Measurements from ENCODE around the gene SLC6A18. TPM values are rescaled to one million over a fixed set of nuclear protein-coding genes. Genes with fewer than 3 reads are reported as not detected.
"Not testable (repeated sequence)": the region's sequence is repeated elsewhere in the genome, so short reads cannot be mapped to it uniquely, and the experiment has no call there.

SLC6A18 gene
- total RNA-seq, 1 donor from 2014 or later, result not detected

DNA sequence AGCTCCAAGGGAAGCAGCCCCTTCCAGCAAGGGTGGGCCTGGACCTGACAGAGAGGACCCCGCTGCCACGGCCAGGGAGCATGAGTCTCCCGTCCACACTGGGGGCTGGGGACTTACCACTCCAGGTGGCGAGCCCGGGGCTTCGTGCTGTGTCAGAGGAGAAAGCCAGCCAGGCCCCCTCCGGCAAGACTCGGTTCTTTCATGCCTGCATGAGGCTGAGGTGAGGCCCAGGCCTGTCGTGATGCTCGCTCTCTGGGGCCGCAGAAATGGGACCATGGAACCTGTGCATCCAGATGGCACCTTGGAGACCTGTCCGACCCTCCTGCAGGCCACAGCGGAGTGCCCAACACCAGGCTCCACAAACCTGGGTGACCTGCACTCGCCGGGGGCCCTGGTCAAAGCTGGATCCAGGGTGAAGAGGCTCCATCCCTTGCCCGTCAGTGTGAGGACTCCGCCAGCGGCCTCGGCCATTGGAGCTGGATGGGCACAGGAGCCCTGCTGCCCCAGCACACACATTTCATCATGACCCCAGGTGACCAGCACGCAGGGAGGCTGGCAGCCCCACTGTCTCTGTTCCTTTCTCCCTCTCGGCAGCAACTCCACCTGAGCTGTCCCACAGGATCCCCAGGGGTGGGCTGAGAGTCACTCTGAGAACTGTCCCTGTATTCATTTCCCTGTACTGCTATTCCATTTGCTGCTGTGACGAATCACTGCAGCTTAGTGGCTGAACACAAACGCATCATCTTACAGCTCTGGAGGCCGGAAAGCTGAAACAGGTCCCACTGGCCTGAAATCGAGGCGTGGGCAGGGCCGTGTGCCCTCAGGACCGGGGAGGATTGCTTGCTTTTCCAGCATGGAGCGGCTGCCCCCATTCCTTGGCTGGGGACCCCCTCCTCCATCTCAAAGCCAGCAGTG is 24.4 kb downstream of the SLC6A18 start:
- no peak for DNase-seq (ENCODE audit: low spot score in 2 of 2)
- no peak for FAIRE-seq

DNA sequence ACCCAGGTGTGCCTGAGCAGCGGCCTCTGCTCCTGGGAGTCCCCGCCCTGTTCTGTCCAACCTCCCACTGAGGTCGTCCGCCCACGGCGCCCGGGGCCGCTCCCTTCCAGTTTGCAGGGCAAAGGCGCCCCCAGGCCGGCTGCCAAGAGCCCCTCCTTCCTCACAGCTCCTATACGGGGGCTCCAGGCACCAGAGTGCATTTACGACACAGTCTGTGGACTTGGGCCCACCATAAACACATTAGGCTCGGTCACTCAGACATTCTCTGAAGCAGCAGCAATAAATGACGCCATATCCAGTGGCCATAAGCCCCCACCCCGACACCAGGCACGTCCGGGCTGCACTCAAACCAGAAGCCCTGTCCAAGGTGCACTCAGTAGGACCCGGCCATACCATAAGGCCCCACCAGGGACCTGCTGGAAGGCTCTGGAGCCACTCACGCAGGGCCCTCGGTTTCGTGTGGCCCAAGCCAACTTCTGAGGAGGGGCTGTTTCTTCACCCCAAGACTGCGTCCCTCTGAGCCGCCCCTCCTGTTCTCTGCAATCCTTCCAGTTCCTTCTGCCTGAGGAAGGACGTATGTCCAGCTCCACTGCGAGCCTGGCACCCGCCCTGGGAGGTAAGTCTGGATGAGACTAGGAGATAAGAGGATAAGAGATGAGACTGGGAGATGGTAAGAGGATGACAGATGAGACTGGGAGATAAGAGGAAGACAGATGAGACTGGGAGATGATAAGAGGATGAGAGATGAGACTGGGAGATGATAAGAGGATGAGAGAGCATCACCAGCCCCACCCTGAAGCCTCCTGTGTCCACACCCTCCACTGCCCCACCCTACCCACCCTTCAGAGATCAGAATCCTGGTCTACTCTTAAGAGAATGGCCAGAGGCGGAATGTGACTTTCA is 26.7 kb downstream of the SLC6A18 start:
- FAIRE-seq (no peak), DNase-seq (ENCODE audit: low spot score in 2 of 2) (no peak)

DNA sequence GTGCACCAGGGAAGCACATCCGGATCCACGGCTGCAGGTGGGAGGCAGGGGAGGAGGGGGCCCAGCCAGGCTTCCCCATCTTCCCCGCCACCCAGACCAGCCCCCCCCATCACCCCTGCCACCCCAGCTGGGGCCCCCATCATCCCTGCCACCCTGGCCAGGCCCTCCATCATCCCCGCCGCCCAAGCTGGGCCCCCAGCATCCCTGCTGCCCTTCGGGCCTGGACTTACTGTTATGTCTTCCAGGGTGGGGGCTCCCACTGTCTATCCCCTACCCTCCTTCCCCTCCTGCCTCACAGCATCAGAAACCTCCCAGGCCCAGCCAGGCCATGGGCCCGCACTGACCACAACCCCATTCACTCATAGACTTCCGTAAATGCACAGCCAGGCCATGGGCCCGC is 27.5 kb downstream of the SLC6A18 start:
- DNase-seq (ENCODE audit: low spot score in 2 of 2) (no peak), FAIRE-seq (no peak)

DNA sequence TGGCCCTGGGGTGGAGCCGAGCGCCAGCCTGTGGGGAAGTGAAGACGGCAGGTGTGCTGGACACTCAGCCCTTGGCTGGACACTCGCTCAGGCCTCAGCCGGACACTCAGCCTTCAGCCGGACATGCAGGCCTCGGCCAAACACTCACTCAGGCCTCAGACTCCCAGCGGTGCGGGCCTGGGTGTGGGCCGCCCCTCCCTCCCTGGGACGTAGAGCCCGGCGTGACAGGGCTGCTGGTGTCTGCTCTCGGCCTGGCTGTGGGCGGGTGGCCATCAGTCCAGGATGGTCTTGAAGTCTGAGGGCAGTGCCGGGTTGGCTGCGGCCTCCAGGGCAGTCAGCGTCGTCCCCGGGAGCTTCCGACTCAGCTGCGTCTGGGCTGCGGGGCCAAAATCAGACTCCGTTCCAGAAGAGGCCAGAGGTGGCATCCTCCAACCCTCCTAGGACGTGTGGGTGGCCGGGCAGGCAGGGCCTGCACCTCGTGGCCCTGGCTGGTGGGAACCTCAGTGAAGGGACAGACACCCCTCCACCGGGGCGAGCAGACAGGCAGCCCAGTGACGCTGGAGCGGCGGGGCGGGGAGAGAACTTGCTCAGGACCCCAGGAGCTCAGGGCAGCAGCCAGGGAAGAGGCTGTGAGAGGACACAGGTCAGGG is 28.4 kb downstream of the SLC6A18 start:
- DNase-seq (ENCODE audit: low spot score in 2 of 2) (no peak), FAIRE-seq (no peak)

DNA sequence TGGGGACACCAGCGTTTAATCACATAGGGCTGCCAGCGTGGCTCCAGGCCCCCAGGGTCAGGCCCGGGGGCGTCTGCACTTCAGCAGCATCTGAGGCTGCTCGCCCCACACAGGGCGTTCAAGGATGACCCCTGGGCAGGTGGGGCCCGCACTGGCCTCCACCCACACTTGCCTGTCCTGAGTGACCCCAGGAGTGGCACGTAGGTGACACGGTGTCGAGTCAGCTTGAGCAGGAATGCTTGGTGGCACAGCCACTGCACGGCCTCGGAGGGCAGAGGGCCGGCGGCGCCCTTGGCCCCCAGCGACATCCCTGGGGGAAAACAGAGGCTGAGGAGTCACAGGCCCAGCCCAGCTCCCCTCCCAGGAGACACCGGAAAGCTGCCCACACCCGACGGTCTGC is 29.0 kb downstream of the SLC6A18 start:
- DNase-seq (ENCODE audit: low spot score in 2 of 2), result no peak
- FAIRE-seq, result no peak

DNA sequence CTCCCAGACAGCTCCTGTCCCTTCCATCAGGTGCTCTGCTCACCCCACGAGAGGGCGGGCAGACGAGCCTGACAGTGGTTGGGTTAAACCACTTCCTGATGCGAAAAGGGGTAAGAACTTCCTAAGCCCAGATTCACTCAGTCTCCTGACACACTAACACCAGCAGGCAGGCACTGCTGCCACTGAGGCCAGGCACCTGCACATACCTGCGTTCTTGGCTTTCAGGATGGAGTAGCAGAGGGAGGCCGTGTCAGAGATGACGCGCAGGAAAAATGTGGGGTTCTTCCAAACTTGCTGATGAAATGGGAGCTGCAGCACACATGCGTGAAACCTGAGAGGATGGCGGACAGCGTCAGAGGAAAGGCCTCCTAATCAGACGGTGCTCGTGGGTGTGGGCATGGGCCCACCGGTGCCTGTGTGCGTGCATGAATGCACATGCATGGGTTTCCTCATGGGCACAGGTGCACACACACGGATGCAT is 29.9 kb downstream of the SLC6A18 start:
- FAIRE-seq, result no peak
- no peak for DNase-seq (ENCODE audit: low spot score in 2 of 2)

DNA sequence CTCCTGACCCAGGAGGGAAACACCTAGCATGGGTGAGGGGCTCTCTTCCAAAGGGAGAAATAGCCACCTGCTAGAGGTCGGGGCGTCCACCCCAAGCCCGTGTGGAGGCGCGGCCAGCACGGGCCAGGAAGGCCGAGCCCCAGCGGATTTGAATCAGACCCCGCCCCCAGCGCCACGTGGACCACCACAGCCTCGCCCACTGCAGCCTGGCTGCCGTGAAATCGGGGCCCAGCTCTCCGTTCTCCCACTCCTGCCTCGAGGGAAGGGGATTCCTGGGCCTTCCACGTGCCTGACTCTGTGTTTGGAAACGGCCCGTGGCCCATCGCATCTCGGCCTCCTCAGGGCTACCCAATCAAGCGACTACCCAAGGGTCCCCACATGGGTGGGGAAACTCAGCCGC is 31.6 kb downstream of the SLC6A18 start:
- DNase-seq (ENCODE audit: low spot score in 2 of 2) (no peak), FAIRE-seq (no peak)

DNA sequence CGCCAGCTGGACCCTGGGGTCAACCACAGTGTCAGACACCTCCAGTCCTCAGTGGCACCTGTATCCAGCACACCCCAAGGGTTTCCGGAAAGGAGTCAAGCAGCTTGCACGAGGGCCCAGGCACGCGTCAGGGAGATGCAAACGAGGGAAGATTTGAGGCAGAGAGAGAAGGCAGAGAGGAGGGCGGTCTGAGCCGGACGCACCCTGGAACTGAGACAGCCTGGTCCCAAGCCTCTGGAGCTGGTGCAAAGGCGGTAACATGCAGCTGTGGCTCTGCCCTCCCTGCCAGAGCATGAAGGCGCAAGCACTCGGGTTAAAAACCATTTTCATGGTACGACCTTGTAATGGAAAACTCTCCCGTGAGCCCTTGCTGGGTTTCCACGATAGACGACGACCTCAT is 32.2 kb downstream of the SLC6A18 start:
- DNase-seq (ENCODE audit: low spot score in 2 of 2) (no peak), FAIRE-seq (no peak)

DNA sequence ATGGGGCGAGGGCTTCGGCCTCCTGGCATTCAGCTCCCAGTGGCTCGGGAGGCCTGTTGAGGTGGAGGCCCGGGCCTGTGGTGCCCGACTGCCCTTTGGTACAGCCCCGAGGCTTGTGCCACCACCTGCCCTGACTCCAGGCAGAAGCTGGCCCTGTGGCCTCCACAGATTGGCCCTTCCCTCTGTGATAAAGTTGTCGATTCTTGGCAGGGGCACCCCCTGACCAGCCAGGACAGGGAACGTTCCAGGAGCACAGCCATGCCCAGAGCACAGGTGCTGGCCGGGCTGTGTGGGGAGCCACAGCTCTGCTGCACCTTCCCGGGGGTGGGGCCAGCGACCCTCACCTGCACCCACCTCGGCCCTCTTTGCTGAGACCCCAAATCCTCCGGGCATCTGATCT is 32.7 kb downstream of the SLC6A18 start:
- DNase-seq (ENCODE audit: low spot score in 2 of 2), result no peak
- FAIRE-seq, result no peak

DNA sequence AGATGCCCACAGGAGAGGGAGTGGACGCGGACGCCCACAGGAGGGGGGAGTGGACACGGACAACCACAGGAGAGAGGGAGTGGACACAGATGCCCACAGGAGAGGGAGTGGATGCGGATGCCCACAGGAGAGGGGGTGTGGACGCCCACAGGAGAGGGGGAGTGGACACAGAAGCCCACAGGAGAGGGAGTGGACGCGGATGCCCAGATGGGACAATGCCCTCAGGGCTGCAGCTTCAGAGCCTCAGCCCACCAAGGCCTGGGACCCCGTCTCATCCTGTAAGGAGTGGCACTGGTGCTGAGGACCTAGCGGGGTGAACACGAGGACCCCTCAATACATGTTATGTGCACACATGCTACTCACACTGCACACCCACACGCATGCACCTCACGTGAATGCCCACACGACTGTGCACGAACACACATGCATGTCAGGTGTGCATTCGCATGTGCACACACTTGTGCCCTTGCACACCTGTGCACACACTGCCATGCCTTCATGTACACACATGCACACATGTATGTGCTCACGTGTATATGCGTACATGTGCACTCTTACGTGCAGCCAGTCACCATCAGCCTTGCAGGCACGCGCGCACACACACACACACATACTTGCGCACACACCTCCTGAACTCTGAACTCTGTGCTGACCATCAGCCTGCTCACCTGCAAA is 34.8 kb downstream of the SLC6A18 start:
- FAIRE-seq, result no peak
- no peak for DNase-seq (ENCODE audit: low spot score in 2 of 2)

DNA sequence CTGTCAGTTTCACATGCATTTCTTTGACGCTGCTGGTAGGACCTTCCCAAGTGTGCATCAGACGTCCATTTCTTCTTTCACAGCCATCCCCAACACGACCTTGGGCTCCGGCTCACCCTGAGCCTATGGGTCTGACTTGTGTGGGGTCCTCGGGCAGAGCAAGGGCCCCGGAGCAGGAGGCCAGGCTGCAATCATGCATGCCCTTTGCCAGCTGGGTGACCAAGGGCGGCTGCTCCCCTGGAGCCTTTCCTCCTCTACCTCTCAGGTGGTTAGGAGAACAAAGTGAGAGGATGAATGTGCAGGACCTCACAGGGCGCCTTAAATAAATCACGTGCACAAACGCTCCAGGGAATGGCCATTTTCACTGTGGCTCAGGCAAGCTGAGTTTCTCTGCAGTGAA is 36.5 kb downstream of the SLC6A18 start:
- FAIRE-seq, result no peak
- DNase-seq (ENCODE audit: low spot score in 2 of 2), result no peak

DNA sequence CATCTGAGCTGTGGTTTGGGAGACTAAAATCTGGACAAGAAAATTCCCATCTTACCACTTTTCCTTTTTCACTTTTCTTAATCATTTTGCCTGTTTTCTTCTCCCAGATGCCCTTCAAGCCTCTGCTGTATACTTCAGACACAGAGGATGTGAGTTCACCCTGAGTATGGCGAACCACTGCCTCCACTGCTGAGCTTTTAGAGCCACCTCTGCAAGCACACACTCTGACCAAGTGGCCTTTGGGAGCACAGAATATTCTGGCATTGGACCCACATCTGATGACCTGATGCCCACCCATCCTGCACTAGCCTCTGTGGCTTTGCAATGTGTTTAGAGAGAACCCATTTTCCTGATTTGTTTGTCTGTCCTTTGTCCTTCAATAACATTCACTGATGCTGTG is 37.2 kb downstream of the SLC6A18 start:
- DNase-seq (ENCODE audit: low spot score in 2 of 2), result no peak
- no peak for FAIRE-seq

DNA sequence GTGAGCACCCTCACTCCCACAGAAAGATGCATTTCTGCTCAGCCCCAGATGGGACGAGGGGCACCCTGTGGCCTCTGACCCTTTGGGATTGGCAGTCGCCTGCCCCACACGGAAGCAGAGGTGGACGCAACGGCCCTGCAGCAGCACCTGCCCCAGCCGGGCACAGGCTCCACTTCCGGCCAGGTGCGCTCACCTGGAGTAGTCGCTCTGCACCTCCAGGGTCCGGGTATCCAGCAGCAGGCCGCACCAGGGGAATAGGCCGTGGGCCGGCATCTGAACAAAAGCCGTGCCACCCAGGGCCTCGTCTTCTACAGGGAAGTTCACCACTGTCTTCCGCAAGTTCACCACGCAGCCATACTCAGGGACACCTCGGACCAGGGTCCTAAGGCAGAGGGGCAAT is 39.0 kb downstream of the SLC6A18 start:
- no peak for DNase-seq (ENCODE audit: low spot score in 2 of 2)
- FAIRE-seq, result no peak

DNA sequence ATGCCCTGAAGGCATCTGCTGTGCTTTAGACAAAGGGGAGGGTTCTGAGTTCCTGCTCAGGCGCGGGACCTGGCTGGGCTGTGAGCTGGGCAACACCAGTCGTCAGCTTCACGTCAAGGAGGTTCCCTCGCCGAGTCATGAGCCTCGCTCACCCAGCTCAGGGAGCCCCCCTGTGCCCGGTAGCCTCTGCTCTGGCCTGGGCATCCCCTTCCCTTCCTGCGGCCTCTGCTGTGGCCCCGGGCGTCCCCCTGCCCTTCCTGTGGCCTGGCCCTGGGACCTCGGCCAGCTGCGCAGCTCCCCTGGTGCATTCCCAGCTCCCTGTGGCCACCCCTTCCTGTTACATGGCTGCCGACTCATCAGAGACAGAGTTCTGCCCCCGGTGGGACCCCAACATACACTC is 39.8 kb downstream of the SLC6A18 start:
- FAIRE-seq (no peak), DNase-seq (ENCODE audit: low spot score in 2 of 2) (no peak)

DNA sequence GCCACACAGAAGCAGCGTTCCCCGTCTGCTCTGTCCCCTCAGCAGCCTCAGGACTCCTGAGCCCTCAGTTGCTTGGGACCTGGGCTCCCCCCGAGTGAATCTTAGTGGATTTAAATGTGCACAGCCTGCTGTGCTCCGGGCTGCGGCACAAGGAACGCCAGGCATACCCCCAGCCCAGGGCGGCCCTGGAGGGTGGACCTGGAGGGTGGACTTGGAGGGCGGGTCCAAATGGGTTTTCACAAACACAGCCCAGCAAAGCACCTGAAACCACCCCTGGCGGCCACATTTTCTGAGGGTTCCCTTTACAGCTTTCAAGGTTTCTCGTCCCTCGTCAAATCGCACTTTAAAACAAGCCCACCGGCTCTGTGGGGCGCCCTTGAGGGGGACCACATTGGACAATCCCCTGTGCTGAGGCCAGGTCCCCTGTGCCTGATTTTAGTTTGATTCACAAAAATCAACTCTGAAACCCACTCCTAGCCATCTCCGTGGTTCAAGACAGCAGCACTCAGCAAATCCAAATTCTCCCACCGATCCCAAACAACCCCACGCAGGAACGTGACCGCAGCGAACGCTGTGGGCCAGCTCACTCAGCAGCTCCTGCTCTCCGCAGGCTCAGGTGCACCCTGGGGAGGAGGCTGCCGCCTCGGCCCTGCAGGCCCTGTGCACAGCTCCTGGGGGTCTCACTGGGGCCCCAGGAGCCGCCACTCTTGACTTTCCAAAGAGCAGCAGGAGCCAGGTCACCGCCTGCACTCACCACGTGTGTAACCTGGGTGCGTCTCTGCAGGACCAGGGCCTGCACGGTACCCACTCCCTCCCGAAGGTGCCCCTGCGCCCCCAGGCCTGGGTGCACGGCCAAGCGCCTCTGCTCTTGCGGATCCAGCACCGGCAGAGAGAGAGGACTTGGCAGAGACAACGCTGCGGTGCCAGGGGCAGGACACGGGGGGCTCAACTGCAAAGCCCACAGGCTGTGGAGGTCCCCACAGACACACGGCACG is 40.6 kb downstream of the SLC6A18 start:
- no peak for DNase-seq (ENCODE audit: low spot score in 2 of 2)
- FAIRE-seq, result no peak

DNA sequence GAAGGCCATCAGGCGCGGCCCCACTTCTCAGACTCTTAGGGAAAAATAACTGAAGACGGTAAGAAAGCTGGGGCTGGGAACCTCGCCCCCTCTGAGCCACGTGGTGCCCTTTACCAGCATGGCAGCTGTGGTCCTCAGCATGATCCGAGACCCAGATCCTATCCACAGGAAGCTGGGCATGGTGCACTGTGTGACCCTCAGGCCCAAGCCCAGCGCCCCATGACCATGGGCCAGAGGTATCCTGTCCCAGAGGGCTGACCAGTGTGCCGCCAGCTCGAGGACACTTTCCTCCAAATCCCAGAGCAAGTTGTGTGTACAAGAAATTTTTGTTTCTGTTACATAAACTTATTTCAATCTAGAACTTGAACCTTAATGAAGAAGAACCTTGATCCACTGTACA is 41.6 kb downstream of the SLC6A18 start:
- no peak for DNase-seq (ENCODE audit: low spot score in 2 of 2)
- FAIRE-seq, result no peak

DNA sequence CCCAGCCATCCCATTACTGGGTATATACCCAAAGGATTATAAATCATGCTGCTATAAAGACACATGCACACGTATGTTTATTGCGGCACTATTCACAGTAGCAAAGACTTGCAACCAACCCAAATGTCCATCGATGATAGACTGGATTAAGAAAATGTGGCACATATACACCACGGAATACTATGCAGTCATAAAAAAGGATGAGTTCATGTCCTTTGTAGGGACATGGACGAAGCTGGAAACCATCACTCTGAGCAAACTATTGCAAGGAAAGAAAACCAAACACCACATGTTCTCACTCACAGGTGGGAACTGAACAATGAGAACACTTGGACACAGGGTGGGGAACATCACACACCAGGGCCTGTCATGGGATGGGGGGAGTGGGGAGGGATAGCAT is 42.3 kb downstream of the SLC6A18 start:
- not testable (repeated sequence) for FAIRE-seq; DNase-seq (ENCODE audit: low spot score in 2 of 2)

DNA sequence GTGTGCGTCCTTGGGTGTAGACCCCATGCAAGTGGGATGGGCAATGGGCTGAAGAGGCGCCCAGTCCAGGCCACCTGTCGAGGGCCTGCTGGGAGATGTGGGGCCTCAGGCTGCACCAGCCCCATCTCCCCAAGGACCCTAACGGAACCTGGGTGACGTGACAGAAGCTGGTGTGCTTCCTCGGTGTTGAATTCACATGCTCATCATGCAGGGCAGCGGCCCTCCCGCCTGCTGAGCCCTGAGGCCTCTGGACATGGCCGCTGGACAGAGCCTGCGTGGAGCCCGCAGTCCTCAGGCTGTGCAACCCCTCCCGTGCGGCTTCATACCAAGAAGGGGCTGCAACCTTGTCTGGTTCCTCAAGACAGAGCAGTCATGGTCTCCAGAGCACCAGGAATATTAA is 42.9 kb downstream of the SLC6A18 start:
- no peak for FAIRE-seq
- DNase-seq (ENCODE audit: low spot score in 2 of 2), result no peak

DNA sequence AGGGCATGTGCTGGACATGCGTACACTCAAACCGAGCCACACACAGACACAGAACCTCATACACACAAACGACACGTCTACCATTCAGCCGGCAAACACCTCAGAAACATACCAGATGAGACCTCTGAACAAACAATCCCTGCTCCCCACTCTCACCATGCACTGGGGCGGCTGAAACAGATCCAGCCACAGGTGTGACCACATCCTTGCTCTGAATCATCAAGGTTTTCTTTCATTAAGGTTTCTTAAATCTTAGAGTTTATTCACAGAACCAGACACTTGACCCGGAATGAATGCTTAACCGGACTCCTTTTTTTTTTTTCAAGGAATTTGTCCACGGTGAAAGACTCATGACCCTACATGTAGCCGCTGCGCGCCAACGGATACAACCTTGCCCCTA is 43.5 kb downstream of the SLC6A18 start:
- FAIRE-seq, result no peak

More for the DNA sequence above, 43.5 kb downstream of the SLC6A18 start:
- DNase-seq (ENCODE audit: low spot score in 2 of 2), result no peak

Data from frontal cortex (tissue), 4 donors.